CD14-positive monocyte (primary cell): Measurements from ENCODE around the gene LIMA1. TPM values are rescaled to one million over a fixed set of nuclear protein-coding genes. Genes with fewer than 3 reads are reported as not detected.

Source experiments
- DNase-seq, 3 donors: peaks; one replicate each; pipeline ENCODE4 v3.0.0-alpha.2; 2011 to 2022
- H2AFZ ChIP-seq: 2 replicates; pipeline ENCODE4 v1.6.0; 2012; ENCODE audit warnings: mild to moderate bottlenecking, low read depth, low read length, inconsistent platforms; ENCODE audit not compliant: insufficient read depth, poor library complexity, severe bottlenecking
- H3K27ac ChIP-seq, 2 donors: 1 replicate in 1 of 2; 2 replicates in 1 of 2; pipeline ENCODE4 v1.5.1; 2012 to 2013; ENCODE audit warnings: low read length in 2 of 2, control low read depth in 1 of 2, inconsistent platforms in 1 of 2, low read depth in 1 of 2, mild to moderate bottlenecking in 1 of 2
- H3K27me3 ChIP-seq, 2 donors: one replicate each; pipeline versions ENCODE4 v1.6.0 to v1.6.1; 2011 to 2013; ENCODE audit warnings: low read length in 2 of 2; ENCODE audit not compliant: control insufficient read depth in 2 of 2, insufficient read depth in 2 of 2
- H3K36me3 ChIP-seq, 2 donors: replicated peaks in 1 of 2; 1 replicate in 1 of 2; 2 replicates in 1 of 2; pipeline versions ENCODE4 v1.5.1 to v1.6.1; 2012 to 2013; ENCODE audit warnings: low read length in 2 of 2, control low read depth in 1 of 2, inconsistent platforms in 1 of 2, mild to moderate bottlenecking in 1 of 2; ENCODE audit not compliant: insufficient read depth in 2 of 2, control insufficient read depth in 1 of 2
- H3K4me1 ChIP-seq, 2 donors: 1 replicate in 1 of 2; 2 replicates in 1 of 2; pipeline versions ENCODE4 v1.5.1 to v1.6.1; 2012 to 2013; ENCODE audit warnings: low read length in 2 of 2, control low read depth in 1 of 2, inconsistent platforms in 1 of 2, mild to moderate bottlenecking in 1 of 2, moderate library complexity in 1 of 2; ENCODE audit not compliant: insufficient read depth in 2 of 2, control insufficient read depth in 1 of 2
- H3K4me2 ChIP-seq: replicated peaks from 2 replicates; pipeline ENCODE3; 2012; ENCODE audit warnings: low read length, moderate library complexity, mild to moderate bottlenecking; ENCODE audit not compliant: poor library complexity, severe bottlenecking; ENCODE audit errors: extremely low read depth
- H3K4me3 ChIP-seq, 3 experiments: fragments of 200-600 bp in 1 of 3; sonication (generic) in 1 of 3; replicated peaks in 1 of 3; 1 replicate in 2 of 3; 2 replicates in 1 of 3; pipeline ENCODE4 v1.5.1; 2011 to 2013; ENCODE audit warnings: low read length in 3 of 3, mild to moderate bottlenecking in 3 of 3, control low read depth in 2 of 3, low read depth in 2 of 3, inconsistent platforms in 1 of 3, moderate library complexity in 1 of 3
- H3K79me2 ChIP-seq: 2 replicates; pipeline ENCODE4 v1.6.0; 2012; ENCODE audit warnings: mild to moderate bottlenecking, control low read depth, inconsistent platforms, low read length, moderate library complexity; ENCODE audit not compliant: insufficient read depth
- H3K9ac ChIP-seq: 2 replicates; pipeline ENCODE4 v1.6.0; 2017; ENCODE audit warnings: low read length, mild to moderate bottlenecking; ENCODE audit not compliant: insufficient read depth, poor library complexity, severe bottlenecking
- H3K9me3 ChIP-seq, 2 donors: replicated peaks in 1 of 2; 1 replicate in 1 of 2; 2 replicates in 1 of 2; pipeline versions ENCODE4 v1.5.1 to v1.6.1; 2012 to 2013; ENCODE audit warnings: low read length in 2 of 2, control low read depth in 1 of 2; ENCODE audit not compliant: control insufficient read depth in 1 of 2, insufficient read depth in 1 of 2
- H4K20me1 ChIP-seq: 2 replicates; pipeline ENCODE4 v1.6.0; 2012; ENCODE audit warnings: mild to moderate bottlenecking, low read length, control low read depth, moderate library complexity; ENCODE audit not compliant: insufficient read depth
- H3K27ac Mint-ChIP-seq, 7 donors: one replicate each; pipeline ENCODE4 v1.8.0; 2020; ENCODE audit warnings: mild to moderate bottlenecking in 7 of 7, mixed read lengths in 7 of 7, moderate library complexity in 6 of 7, inconsistent platforms in 2 of 7
- H3K27me3 Mint-ChIP-seq, 3 donors: one replicate each; pipeline ENCODE4 v1.8.0; 2021 to 2022; ENCODE audit warnings: low read depth in 3 of 3, mild to moderate bottlenecking in 3 of 3, mixed read lengths in 3 of 3, moderate library complexity in 3 of 3, inconsistent platforms in 1 of 3
- H3K36me3 Mint-ChIP-seq, 2 donors: one replicate each; pipeline ENCODE4 v1.8.0; 2020; ENCODE audit warnings: mixed read lengths in 2 of 2, inconsistent platforms in 1 of 2, mild to moderate bottlenecking in 1 of 2
- H3K4me1 Mint-ChIP-seq: one replicate; pipeline ENCODE4 v1.8.0; 2020; ENCODE audit warnings: mild to moderate bottlenecking, mixed read lengths
- H3K4me3 Mint-ChIP-seq, 2 donors: one replicate each; pipeline ENCODE4 v1.8.0; 2020; ENCODE audit warnings: mild to moderate bottlenecking in 2 of 2, mixed read lengths in 2 of 2, moderate library complexity in 1 of 2
- H3K9me3 Mint-ChIP-seq, 7 donors: one replicate each; pipeline ENCODE4 v1.8.0; 2020 to 2022; ENCODE audit warnings: mixed read lengths in 7 of 7, mild to moderate bottlenecking in 6 of 7, moderate library complexity in 6 of 7, inconsistent platforms in 2 of 7
- WGBS: methylation state at CpG from one replicate; pipeline ENCODE4 v1.1.5; 2013; ENCODE audit warnings: missing lambda C conversion rate; ENCODE audit not compliant: insufficient coverage; 5-methylcytosine and 5-hydroxymethylcytosine counted together
- intact Hi-C, 2 donors: fragments of 100-400 bp; cut with micrococcal nuclease; formaldehyde crosslinking; loops; one replicate each; pipeline versions ENCODE4 v1.15.0 to v1.15.1; 2023
- polyA plus RNA-seq, 3 donors: library from polyadenylated mRNA; depleted of rRNA in 1 of 3; unstranded in 2 of 3; stranded (reverse) in 1 of 3; fragments of 300-500 nt in 2 of 3; fragments of >200 nt in 1 of 3; fragmentation: Illumina TruSeq in 2 of 3; gene quantifications; 1 replicate in 2 of 3; 2 replicates in 1 of 3; pipeline ENCODE4 v1.2.3, GENCODE V29; 2012 to 2021
- TF ChIP-seq, protein P1 (sequence below): fragments of 200-600 bp; IDR thresholded peaks from one replicate; pipeline ENCODE4 v1.8.0; 2022; ENCODE audit warnings: antibody characterized with exemption, mild to moderate bottlenecking

The LIMA1 gene
- polyA plus RNA-seq, 3 donors, result 0.24 to 0.62 (median 0.51) TPM

- no peak for DNase-seq
- intact Hi-C loops, result no loop called here
- H3K4me3 Mint-ChIP-seq, result no peak overlapping the region
- Histone ChIP-seq H3K9me3 (no peaks in the 10 kb centered on the region), H3K27ac (no peak overlapping the region), H3K4me1 (peaks cover 0 to 8% of the 10 kb centered on the region in 2 donors), H3K4me3 (no peak overlapping the region), H3K27me3 (no peaks in the 10 kb centered on the region), H4K20me1 (no peaks in the 10 kb centered on the region), H3K9ac (no peak overlapping the region), H3K79me2 (no peaks in the 10 kb centered on the region), H2AFZ (no peak overlapping the region), H3K36me3 (no peaks in the 10 kb centered on the region), H3K4me2 (no peak overlapping the region)
- TF ChIP-seq, protein P1, sequence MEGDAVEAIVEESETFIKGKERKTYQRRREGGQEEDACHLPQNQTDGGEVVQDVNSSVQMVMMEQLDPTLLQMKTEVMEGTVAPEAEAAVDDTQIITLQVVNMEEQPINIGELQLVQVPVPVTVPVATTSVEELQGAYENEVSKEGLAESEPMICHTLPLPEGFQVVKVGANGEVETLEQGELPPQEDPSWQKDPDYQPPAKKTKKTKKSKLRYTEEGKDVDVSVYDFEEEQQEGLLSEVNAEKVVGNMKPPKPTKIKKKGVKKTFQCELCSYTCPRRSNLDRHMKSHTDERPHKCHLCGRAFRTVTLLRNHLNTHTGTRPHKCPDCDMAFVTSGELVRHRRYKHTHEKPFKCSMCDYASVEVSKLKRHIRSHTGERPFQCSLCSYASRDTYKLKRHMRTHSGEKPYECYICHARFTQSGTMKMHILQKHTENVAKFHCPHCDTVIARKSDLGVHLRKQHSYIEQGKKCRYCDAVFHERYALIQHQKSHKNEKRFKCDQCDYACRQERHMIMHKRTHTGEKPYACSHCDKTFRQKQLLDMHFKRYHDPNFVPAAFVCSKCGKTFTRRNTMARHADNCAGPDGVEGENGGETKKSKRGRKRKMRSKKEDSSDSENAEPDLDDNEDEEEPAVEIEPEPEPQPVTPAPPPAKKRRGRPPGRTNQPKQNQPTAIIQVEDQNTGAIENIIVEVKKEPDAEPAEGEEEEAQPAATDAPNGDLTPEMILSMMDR, result no peak
- H3K27me3 Mint-ChIP-seq, result peaks cover 0 to 7% (median 6%) of the 10 kb centered on the region in 3 donors
- peak overlapping the region in 1 of 7 donors; percentile 68 for H3K27ac Mint-ChIP-seq
- peaks cover 12% of the 10 kb centered on the region for H3K4me1 Mint-ChIP-seq
- WGBS, result 91% methylated on average over 7 of the region's 7 CpGs
- no peaks in the 10 kb centered on the region for H3K9me3 Mint-ChIP-seq
- no peaks in the 10 kb centered on the region for H3K36me3 Mint-ChIP-seq
These were observed 43.1 kb downstream of the LIMA1 start for GRCh38 chr12:50240096-50240791.

DNA sequence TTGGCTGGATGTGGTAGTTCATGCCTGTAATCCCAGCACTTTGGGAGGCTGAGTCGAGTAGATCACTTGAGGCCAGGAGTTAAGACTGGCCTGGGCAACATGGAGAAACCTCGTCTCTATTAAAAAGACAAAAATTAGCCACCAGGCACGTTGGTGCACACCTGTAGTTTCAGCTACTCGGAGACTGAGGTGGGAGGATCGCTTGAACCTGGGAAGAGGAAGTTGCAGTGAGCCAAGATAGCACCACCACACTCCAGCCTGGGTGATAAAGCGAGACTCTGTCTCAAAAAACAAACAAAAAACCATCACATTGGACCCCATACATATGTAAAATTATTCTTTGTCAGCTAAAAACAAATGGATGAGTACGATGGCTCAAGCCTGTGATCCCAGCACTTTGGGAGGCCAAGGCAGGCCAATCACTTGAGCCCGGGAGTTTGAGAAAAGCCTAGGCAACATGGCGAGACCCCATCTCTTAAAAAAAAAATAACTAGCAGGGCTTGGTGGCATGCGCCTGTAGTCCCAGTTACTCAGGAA lies 43.9 kb downstream of the LIMA1 start:
- no peak for DNase-seq
- Histone ChIP-seq H3K79me2 (no peaks in the 10 kb centered on the region), H3K27me3 (no peaks in the 10 kb centered on the region), H3K9me3 (no peaks in the 10 kb centered on the region), H3K4me3 (no peak overlapping the region), H3K4me2 (no peak overlapping the region), H3K4me1 (peaks cover 0 to 8% of the 10 kb centered on the region in 2 donors), H3K9ac (no peak overlapping the region), H2AFZ (no peak overlapping the region), H3K27ac (no peak overlapping the region), H3K36me3 (no peaks in the 10 kb centered on the region), H4K20me1 (no peaks in the 10 kb centered on the region)
- Mint-ChIP-seq H3K27me3 (peaks cover 0 to 4% (median 3%) of the 10 kb centered on the region in 3 donors), H3K27ac (no peak overlapping the region), H3K9me3 (no peaks in the 10 kb centered on the region), H3K4me1 (peaks cover 12% of the 10 kb centered on the region), H3K36me3 (no peaks in the 10 kb centered on the region), H3K4me3 (no peak overlapping the region)
- TF ChIP-seq, protein P1, result no peak
- intact Hi-C loops, result no loop called here
- WGBS, result 95% methylated on average over 2 of the region's 10 CpGs
